ENCODE measurements around the gene RAC3. TPM values are rescaled to one million over a fixed set of nuclear protein-coding genes. Genes with fewer than 3 reads are reported as not detected.

The RAC3 gene
- total and polyA plus RNA-seq, 4 donors, result 0.63 to 6.3 (median 3.3) TPM

GRCh38 chr17:82047914-82048570 lies 16.6 kb downstream of the RAC3 start:
- no peak overlapping the region for H3K4me3 ChIP-seq (ENCODE audit: low read depth in 1 of 3, low read length in 3 of 3)
- peak overlapping the region in 1 of 2 donors; percentile 37 for H3K27ac ChIP-seq (ENCODE audit: low read depth in 1 of 2, low read length in 2 of 2)
- no peak for TF ChIP-seq CTCF (IDR thresholded peaks at IDR 0.05; ENCODE audit: low read depth, low read length, missing input control)
- TF ChIP-seq HNF4G (IDR thresholded peaks at IDR 0.05), result no peak
- TF ChIP-seq SP1 (IDR thresholded peaks at IDR 0.05), result peak; percentile 28
- peak in 1 of 2 donors; percentile 61 for TF ChIP-seq RXRA (IDR thresholded peaks at IDR 0.05)
- no peak for TF ChIP-seq EGR1 (IDR thresholded peaks at IDR 0.05; ENCODE audit: low read depth in 2 of 2)
- TF ChIP-seq ZBTB33 (IDR thresholded peaks at IDR 0.05), result no peak
- no peak for TF ChIP-seq FOXA2 (IDR thresholded peaks at IDR 0.05)
- TF ChIP-seq MAX (IDR thresholded peaks at IDR 0.05), result no peak
- no peak for TF ChIP-seq RAD21 (IDR thresholded peaks at IDR 0.05)
- TF ChIP-seq REST (IDR thresholded peaks at IDR 0.05), result no peak
- peak; percentile 84 for TF ChIP-seq YY1 (IDR thresholded peaks at IDR 0.05)
- TF ChIP-seq HNF4A (conservative IDR thresholded peaks at IDR 0.05), result peak; percentile 32 to 67
- TF ChIP-seq FOXA1 (IDR thresholded peaks at IDR 0.05), result no peak
- TF ChIP-seq GABPA (IDR thresholded peaks at IDR 0.05 in 1 of 2, conservative IDR thresholded peaks at IDR 0.05 in 1 of 2), result no peak
- no peak for TF ChIP-seq NR2F2 (IDR thresholded peaks at IDR 0.05)
- TF ChIP-seq, protein P1, sequence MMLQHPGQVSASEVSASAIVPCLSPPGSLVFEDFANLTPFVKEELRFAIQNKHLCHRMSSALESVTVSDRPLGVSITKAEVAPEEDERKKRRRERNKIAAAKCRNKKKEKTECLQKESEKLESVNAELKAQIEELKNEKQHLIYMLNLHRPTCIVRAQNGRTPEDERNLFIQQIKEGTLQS (IDR thresholded peaks at IDR 0.05), result no peak
- TF ChIP-seq JUND (IDR thresholded peaks at IDR 0.05), result no peak
- TF ChIP-seq TAF1 (conservative IDR thresholded peaks at IDR 0.05), result no peak
- no peaks in the 10 kb centered on the region for H3K9me3 ChIP-seq (ENCODE audit: control insufficient read depth in 4 of 4, low read length in 3 of 4)
- WGBS, result 58% methylated on average over 25 of the region's 25 CpGs
- peaks cover 22 to 64% (median 52%) of the 10 kb centered on the region in 4 donors for H3K4me1 ChIP-seq (ENCODE audit: control insufficient read depth in 4 of 4, insufficient read depth in 4 of 4, low read length in 3 of 4)
- no peak for DNase-seq (ENCODE audit: low spot score)
- no peaks in the 10 kb centered on the region for H3K27me3 ChIP-seq (ENCODE audit: control insufficient read depth in 4 of 4, insufficient read depth in 4 of 4, low read length in 3 of 4)
- no peak overlapping the region for H3K9ac ChIP-seq (ENCODE audit: low read depth in 1 of 2, low read length in 2 of 2)
- H3K36me3 ChIP-seq (ENCODE audit: control insufficient read depth in 4 of 4, insufficient read depth in 3 of 4, low read depth in 1 of 4, low read length in 3 of 4), result peaks cover 0 to 8% (median 2%) of the 10 kb centered on the region in 4 donors

All from liver (tissue), 9 donors.